Measurements from ENCODE around the gene TLK2.

Gene TLK2

GRCh38 chr17:62652251-62653001, 173.8 kb downstream of the TLK2 start:
- TF ChIP-seq, protein P1, sequence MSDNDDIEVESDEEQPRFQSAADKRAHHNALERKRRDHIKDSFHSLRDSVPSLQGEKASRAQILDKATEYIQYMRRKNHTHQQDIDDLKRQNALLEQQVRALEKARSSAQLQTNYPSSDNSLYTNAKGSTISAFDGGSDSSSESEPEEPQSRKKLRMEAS (IDR thresholded peaks at IDR 0.05) = peak; percentile 82
- TF ChIP-seq EGR1 (IDR thresholded peaks at IDR 0.05) (peak; percentile 87), TEAD4 (IDR thresholded peaks at IDR 0.05) (no peak), FOXM1 (IDR thresholded peaks at IDR 0.05; ENCODE audit: borderline replicate concordance, low read depth) (no peak), ZBTB7A (IDR thresholded peaks at IDR 0.05; ENCODE audit: low read depth) (peak; percentile 93), EP300 (IDR thresholded peaks at IDR 0.05; ENCODE audit: borderline replicate concordance) (peak; percentile 51; the same call in 1 of the 2 replicates), NFIC (IDR thresholded peaks at IDR 0.05) (peak; percentile 79), USF1 (IDR thresholded peaks at IDR 0.05) (no peak), TCF12 (IDR thresholded peaks at IDR 0.05; ENCODE audit: low read depth) (0 out of 2 replicates have a peak, but pooled peaks have one; percentile 45), CEBPB (IDR thresholded peaks at IDR 0.05) (0 out of 2 replicates have a peak, but pooled peaks have one; percentile 19), YY1 (IDR thresholded peaks at IDR 0.05; ENCODE audit: low read depth) (no peak), RAD21 (IDR thresholded peaks at IDR 0.05; ENCODE audit: low read depth) (no peak), TAF1 (IDR thresholded peaks at IDR 0.05; ENCODE audit: low read depth) (peak; percentile 31; the same call in 1 of the 2 replicates), CREB1 (IDR thresholded peaks at IDR 0.05; ENCODE audit: low read depth) (no peak)
- TF ChIP-seq, protein P2, sequence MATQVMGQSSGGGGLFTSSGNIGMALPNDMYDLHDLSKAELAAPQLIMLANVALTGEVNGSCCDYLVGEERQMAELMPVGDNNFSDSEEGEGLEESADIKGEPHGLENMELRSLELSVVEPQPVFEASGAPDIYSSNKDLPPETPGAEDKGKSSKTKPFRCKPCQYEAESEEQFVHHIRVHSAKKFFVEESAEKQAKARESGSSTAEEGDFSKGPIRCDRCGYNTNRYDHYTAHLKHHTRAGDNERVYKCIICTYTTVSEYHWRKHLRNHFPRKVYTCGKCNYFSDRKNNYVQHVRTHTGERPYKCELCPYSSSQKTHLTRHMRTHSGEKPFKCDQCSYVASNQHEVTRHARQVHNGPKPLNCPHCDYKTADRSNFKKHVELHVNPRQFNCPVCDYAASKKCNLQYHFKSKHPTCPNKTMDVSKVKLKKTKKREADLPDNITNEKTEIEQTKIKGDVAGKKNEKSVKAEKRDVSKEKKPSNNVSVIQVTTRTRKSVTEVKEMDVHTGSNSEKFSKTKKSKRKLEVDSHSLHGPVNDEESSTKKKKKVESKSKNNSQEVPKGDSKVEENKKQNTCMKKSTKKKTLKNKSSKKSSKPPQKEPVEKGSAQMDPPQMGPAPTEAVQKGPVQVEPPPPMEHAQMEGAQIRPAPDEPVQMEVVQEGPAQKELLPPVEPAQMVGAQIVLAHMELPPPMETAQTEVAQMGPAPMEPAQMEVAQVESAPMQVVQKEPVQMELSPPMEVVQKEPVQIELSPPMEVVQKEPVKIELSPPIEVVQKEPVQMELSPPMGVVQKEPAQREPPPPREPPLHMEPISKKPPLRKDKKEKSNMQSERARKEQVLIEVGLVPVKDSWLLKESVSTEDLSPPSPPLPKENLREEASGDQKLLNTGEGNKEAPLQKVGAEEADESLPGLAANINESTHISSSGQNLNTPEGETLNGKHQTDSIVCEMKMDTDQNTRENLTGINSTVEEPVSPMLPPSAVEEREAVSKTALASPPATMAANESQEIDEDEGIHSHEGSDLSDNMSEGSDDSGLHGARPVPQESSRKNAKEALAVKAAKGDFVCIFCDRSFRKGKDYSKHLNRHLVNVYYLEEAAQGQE (IDR thresholded peaks at IDR 0.05; ENCODE audit: low read depth) = no peak

- TF ChIP-seq, protein P2 (IDR thresholded peaks at IDR 0.05; ENCODE audit: low read depth) = no peak
- TF ChIP-seq ZBTB7A (IDR thresholded peaks at IDR 0.05; ENCODE audit: low read depth) = no peak; the same call in 1 of the 2 replicates
- no peak for TF ChIP-seq CREB1 (IDR thresholded peaks at IDR 0.05; ENCODE audit: low read depth)
- TF ChIP-seq, protein P1 (IDR thresholded peaks at IDR 0.05) = no peak
- TF ChIP-seq NFIC (IDR thresholded peaks at IDR 0.05) = no peak
These were observed 174.6 kb downstream of the TLK2 start for GRCh38 chr17:62653002-62653825.

- no peak for TF ChIP-seq NFIC (IDR thresholded peaks at IDR 0.05)
- TF ChIP-seq RAD21 (IDR thresholded peaks at IDR 0.05; ENCODE audit: low read depth) = no peak
- TF ChIP-seq TAF1 (IDR thresholded peaks at IDR 0.05; ENCODE audit: low read depth) = no peak
- TF ChIP-seq, protein P2 (IDR thresholded peaks at IDR 0.05; ENCODE audit: low read depth) = no peak
- TF ChIP-seq TEAD4 (IDR thresholded peaks at IDR 0.05) = no peak
- TF ChIP-seq FOXM1 (IDR thresholded peaks at IDR 0.05; ENCODE audit: borderline replicate concordance, low read depth) = no peak
- TF ChIP-seq EGR1 (IDR thresholded peaks at IDR 0.05) = no peak
- no peak for TF ChIP-seq ZBTB7A (IDR thresholded peaks at IDR 0.05; ENCODE audit: low read depth)
- no peak for TF ChIP-seq USF1 (IDR thresholded peaks at IDR 0.05)
These were observed 175.5 kb downstream of the TLK2 start for GRCh38 chr17:62653826-62654761.

Measured in Ishikawa (cell line).